Measurements from ENCODE around the gene MZT2A. TPM values are rescaled to one million over a fixed set of nuclear protein-coding genes. Genes with fewer than 3 reads are reported as not detected.
"Not testable (repeated sequence)": the region's sequence is repeated elsewhere in the genome, so short reads cannot be mapped to it uniquely, and the experiment has no call there.

MZT2A gene
- total RNA-seq, 4 donors from 2014 or later, result 29.9 to 78.5 (median 46.7) TPM

- TF ChIP-seq POLR2AphosphoS5 (IDR thresholded peaks at IDR 0.05) (no peak), POLR2A (IDR thresholded peaks at IDR 0.05) (no peak)
- TF ChIP-seq, protein P1, sequence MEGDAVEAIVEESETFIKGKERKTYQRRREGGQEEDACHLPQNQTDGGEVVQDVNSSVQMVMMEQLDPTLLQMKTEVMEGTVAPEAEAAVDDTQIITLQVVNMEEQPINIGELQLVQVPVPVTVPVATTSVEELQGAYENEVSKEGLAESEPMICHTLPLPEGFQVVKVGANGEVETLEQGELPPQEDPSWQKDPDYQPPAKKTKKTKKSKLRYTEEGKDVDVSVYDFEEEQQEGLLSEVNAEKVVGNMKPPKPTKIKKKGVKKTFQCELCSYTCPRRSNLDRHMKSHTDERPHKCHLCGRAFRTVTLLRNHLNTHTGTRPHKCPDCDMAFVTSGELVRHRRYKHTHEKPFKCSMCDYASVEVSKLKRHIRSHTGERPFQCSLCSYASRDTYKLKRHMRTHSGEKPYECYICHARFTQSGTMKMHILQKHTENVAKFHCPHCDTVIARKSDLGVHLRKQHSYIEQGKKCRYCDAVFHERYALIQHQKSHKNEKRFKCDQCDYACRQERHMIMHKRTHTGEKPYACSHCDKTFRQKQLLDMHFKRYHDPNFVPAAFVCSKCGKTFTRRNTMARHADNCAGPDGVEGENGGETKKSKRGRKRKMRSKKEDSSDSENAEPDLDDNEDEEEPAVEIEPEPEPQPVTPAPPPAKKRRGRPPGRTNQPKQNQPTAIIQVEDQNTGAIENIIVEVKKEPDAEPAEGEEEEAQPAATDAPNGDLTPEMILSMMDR (IDR thresholded peaks at IDR 0.05), result no peak
- Histone ChIP-seq H3K36me3 (no peaks in the 10 kb centered on the region), H3K27me3 (peaks cover 7% of the 10 kb centered on the region), H3K4me1 (no peaks in the 10 kb centered on the region), H3K4me3 (no peak overlapping the region), H3K9me3 (no peaks in the 10 kb centered on the region), H3K27ac (no peak overlapping the region)
- DNase-seq (ENCODE audit: low spot score in 2 of 2), result no peak
- 89% methylated on average over 19 of the region's 19 CpGs for WGBS
Measured at GRCh38 chr2:131445896-131446295, 46.3 kb downstream of the MZT2A start.

- not testable (repeated sequence) for H3K4me3 ChIP-seq; H3K4me1 ChIP-seq; H3K9me3 ChIP-seq; H3K27ac ChIP-seq; H3K36me3 ChIP-seq; H3K27me3 ChIP-seq; DNase-seq (ENCODE audit: low spot score in 2 of 2)
- WGBS, result 97% methylated on average over 14 of the region's 21 CpGs
Measured at GRCh38 chr2:131445515-131445797, 46.7 kb downstream of the MZT2A start.

GRCh38 chr2:131444736-131445514 is 47.3 kb downstream of the MZT2A start:
- H3K4me3 ChIP-seq; H3K27ac ChIP-seq; DNase-seq (ENCODE audit: low spot score in 2 of 2); H3K27me3 ChIP-seq; H3K36me3 ChIP-seq; H3K9me3 ChIP-seq; H3K4me1 ChIP-seq: not testable (repeated sequence)
- WGBS, result 91% methylated on average over 44 of the region's 90 CpGs

DNA sequence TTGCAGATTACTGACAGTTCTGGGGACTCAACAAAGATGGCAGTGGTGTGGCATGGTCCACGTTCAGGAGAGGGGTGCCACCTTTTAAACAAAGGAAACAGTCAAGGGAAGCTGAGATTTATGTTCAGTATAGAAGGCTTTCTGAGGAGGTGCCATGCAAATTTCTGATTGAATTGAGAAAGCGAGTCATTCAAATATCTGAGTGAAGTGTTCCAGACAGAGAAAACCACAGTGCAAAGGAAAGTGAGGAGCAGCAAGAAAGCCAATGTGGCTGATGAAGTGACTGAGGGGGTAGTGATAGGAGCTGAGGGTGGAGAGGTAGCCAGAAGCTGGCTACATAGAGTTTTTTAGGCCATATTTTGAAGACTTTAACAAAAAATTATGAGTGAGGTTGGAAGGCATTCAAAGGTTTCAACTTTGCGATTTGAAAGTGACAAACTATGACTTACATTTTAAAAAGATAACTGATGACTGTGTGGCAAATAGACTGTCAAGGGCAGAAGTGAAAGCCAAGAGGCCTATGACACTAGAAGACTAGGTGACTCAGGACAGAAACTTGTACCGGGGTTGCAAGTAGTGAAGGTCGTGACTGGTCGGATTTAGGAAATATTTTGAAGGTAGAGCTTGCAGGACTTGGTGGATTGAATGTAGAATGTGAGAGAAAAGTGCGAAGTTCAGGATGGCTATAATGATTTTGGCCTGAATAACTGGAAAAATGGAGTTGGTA is 51.3 kb downstream of the MZT2A start:
- not testable (repeated sequence) for H3K36me3 ChIP-seq; H3K27ac ChIP-seq; H3K4me1 ChIP-seq; H3K4me3 ChIP-seq; H3K9me3 ChIP-seq; H3K27me3 ChIP-seq; DNase-seq (ENCODE audit: low spot score in 2 of 2)
- WGBS, result 76% methylated on average over 7 of the region's 7 CpGs

Other genes with a start within 250 kb of the MZT2A start
- gene RAB6D, start 128.2 kb downstream of the MZT2A start, total RNA-seq, result under 1 TPM in 1 of 4 donors, not detected in 3; 0.17 TPM
- gene TUBA3D, start 16.3 kb downstream of the MZT2A start, total RNA-seq, result not detected
- 10 to 100 TPM in 2 of 4 donors, 1 to 10 TPM in 2; 3.9 to 11.2 (median 8.3) TPM for gene CCDC74A, start 35.5 kb upstream of the MZT2A start, total RNA-seq

Measured in suprapubic skin (tissue), 4 donors.